Endothelial cell of umbilical vein (primary cell): Measurements from ENCODE around the gene MSH3. TPM values are rescaled to one million over a fixed set of nuclear protein-coding genes. Genes with fewer than 3 reads are reported as not detected.

Source experiments
- BruUV-seq: library from RNA; stranded (reverse); fragments of 400-500 nt; replicated peaks from 2 replicates; lab custom pipeline; 2021; lab: Mats Ljungman, UMichigan
- CTCF ChIA-PET: fragments of 300-600, 350-600 bp; sonication (Branson Sonifier 250); formaldehyde crosslinking; loops from one replicate; lab custom pipeline; 2021; ENCODE audit warnings: antibody characterized with exemption, inconsistent platforms; lab: Charles Lee
- POLR2A ChIA-PET: fragments of 300-600, 350-600 bp; sonication (Branson Sonifier 250); formaldehyde crosslinking; loops from one replicate; lab custom pipeline; 2021; ENCODE audit warnings: antibody characterized with exemption, inconsistent platforms; lab: Charles Lee
- DNase-seq: peaks from one replicate; pipeline ENCODE4 v3.0.0-alpha.2; 2011; ENCODE audit warnings: low read depth, low spot score
- FAIRE-seq: peaks from 2 replicates; lab custom pipeline; 2011; peaks lifted over from hg19 to GRCh38; lab: Jason Lieb, UNC
- H2AFZ ChIP-seq: 2 replicates; pipeline ENCODE4 v1.6.0; 2012; ENCODE audit warnings: low read depth, low read length, control low read depth, inconsistent platforms
- H3K27ac ChIP-seq: 2 replicates; pipeline ENCODE4 v1.5.1; 2011; ENCODE audit warnings: low read depth, mild to moderate bottlenecking, control low read depth, low read length, moderate library complexity; ENCODE audit not compliant: insufficient read depth
- H3K27me3 ChIP-seq, 2 experiments: 2 replicates each; pipeline versions ENCODE4 v1.6.0 to v1.6.1; 2011; ENCODE audit warnings: low read length in 2 of 2, mixed read lengths in 1 of 2; ENCODE audit not compliant: control insufficient read depth in 2 of 2, insufficient read depth in 2 of 2
- H3K36me3 ChIP-seq, 2 experiments: 2 replicates in 1 of 2; 3 replicates in 1 of 2; pipeline ENCODE4 v1.5.1; 2011; ENCODE audit warnings: low read length in 2 of 2, mild to moderate bottlenecking in 1 of 2, moderate library complexity in 1 of 2; ENCODE audit not compliant: control insufficient read depth in 2 of 2, insufficient read depth in 2 of 2; ENCODE audit errors: extremely low read depth in 1 of 2
- H3K4me1 ChIP-seq: 3 replicates; pipeline ENCODE4 v1.5.1; 2011; ENCODE audit warnings: mild to moderate bottlenecking, low read length; ENCODE audit not compliant: control insufficient read depth, insufficient read depth; ENCODE audit errors: extremely low read depth
- H3K4me2 ChIP-seq: 2 replicates; pipeline ENCODE4 v1.6.1; 2011; ENCODE audit warnings: low read length, control low read depth, mixed read lengths; ENCODE audit not compliant: insufficient read depth
- H3K4me3 ChIP-seq, 3 experiments: fragments of 200-600 bp in 1 of 3; sonication (generic), shearing (Covaris generic) in 1 of 3; replicated peaks in 1 of 3; 2 replicates each; pipeline ENCODE4 v1.5.1; 2011 to 2016; ENCODE audit warnings: control low read depth in 3 of 3, low read length in 3 of 3, mild to moderate bottlenecking in 2 of 3, inconsistent platforms in 1 of 3, low read depth in 1 of 3, moderate library complexity in 1 of 3; ENCODE audit not compliant: insufficient read depth in 1 of 3
- H3K79me2 ChIP-seq: 2 replicates; pipeline ENCODE4 v1.6.0; 2012; ENCODE audit warnings: low read length, inconsistent platforms; ENCODE audit not compliant: control insufficient read depth, insufficient read depth
- H3K9ac ChIP-seq: replicated peaks from 2 replicates; pipeline ENCODE3; 2011; ENCODE audit warnings: low read length, control low read depth; ENCODE audit not compliant: insufficient read depth; ENCODE audit errors: extremely low read depth
- H3K9me1 ChIP-seq: replicated peaks from 3 replicates; pipeline ENCODE4 v1.6.0; 2011; ENCODE audit warnings: mild to moderate bottlenecking, low read length; ENCODE audit not compliant: control insufficient read depth, insufficient read depth; ENCODE audit errors: extremely low read depth
- H3K9me3 ChIP-seq: replicated peaks from 2 replicates; pipeline ENCODE4 v1.5.1; 2012; ENCODE audit warnings: low read length, inconsistent platforms; ENCODE audit not compliant: control insufficient read depth, insufficient read depth
- H4K20me1 ChIP-seq: replicated peaks from 2 replicates; pipeline ENCODE3; 2011; ENCODE audit warnings: mild to moderate bottlenecking, low read length; ENCODE audit not compliant: control insufficient read depth, insufficient read depth; ENCODE audit errors: extremely low read depth
- CTCF ChIP-seq, 2 donors: IDR thresholded peaks; 1 replicate in 1 of 2; 2 replicates in 1 of 2; pipeline ENCODE4 v1.5.1; 2011; ENCODE audit warnings: low read length in 2 of 2, mild to moderate bottlenecking in 2 of 2, moderate library complexity in 2 of 2, control low read depth in 1 of 2, inconsistent platforms in 1 of 2, low read depth in 1 of 2; ENCODE audit not compliant: insufficient read depth in 1 of 2; ENCODE audit errors: extremely low read depth in 1 of 2
- EZH2 ChIP-seq: IDR thresholded peaks from 2 replicates; pipeline ENCODE4 v1.6.1; 2012; ENCODE audit warnings: borderline replicate concordance, low read depth, mild to moderate bottlenecking, moderate library complexity, low read length, inconsistent platforms; ENCODE audit not compliant: severe bottlenecking
- GATA2 ChIP-seq: IDR thresholded peaks from 2 replicates; pipeline ENCODE4 v1.7.0; 2011; ENCODE audit warnings: low read depth, mild to moderate bottlenecking, moderate library complexity, mixed read lengths, low read length; ENCODE audit not compliant: insufficient read length, insufficient read depth
- JUN ChIP-seq: IDR thresholded peaks from 2 replicates; pipeline ENCODE4 v1.6.1; 2011; ENCODE audit warnings: borderline replicate concordance, low read depth; ENCODE audit not compliant: insufficient read length, insufficient read depth
- MYC ChIP-seq: IDR thresholded peaks from one replicate; pipeline ENCODE4 v1.6.1; 2011; ENCODE audit warnings: mild to moderate bottlenecking, low read depth, low read length
- POLR2A ChIP-seq: IDR thresholded peaks from 2 replicates; pipeline ENCODE4 v1.6.1; 2012; ENCODE audit warnings: low read depth, mild to moderate bottlenecking, control low read depth, low read length
- POLR2AphosphoS5 ChIP-seq: IDR thresholded peaks from 2 replicates; pipeline ENCODE4 v1.6.1; 2012; ENCODE audit warnings: low read depth, mild to moderate bottlenecking, control low read depth, low read length, moderate library complexity; ENCODE audit not compliant: insufficient read depth
- dilution Hi-C: fragments of 300-500 bp; cut with MboI; formaldehyde crosslinking; loops from one replicate; pipeline ENCODE4 v1.15.0; 2019; ENCODE audit warnings: low sequenced_read_pairs; ENCODE audit not compliant: extremely low pct_ligation_motif_present
- intact Hi-C: fragments of 100-400 bp; cut with micrococcal nuclease; formaldehyde crosslinking; loops from one replicate; pipeline ENCODE4 v1.10.0; 2022
- polyA plus RNA-seq, 4 experiments: library from polyadenylated mRNA; depleted of rRNA in 3 of 4; stranded (reverse) in 3 of 4; unstranded in 1 of 4; fragments of >200 nt; gene quantifications; 2 replicates each; pipeline versions ENCODE4 v1.2.1 to v1.2.3, GENCODE V29; 2011 to 2012; ENCODE audit warnings: missing spikeins in 1 of 4
- total RNA-seq: library from RNA; stranded (reverse); gene quantifications from 2 replicates; pipeline ENCODE4 v1.2.3, GENCODE V29; 2021
- TF ChIP-seq, protein P1 (sequence below): IDR thresholded peaks from 2 replicates; pipeline ENCODE4 v1.6.1; 2011; ENCODE audit not compliant: insufficient read depth, insufficient read length

MSH3 gene
- total and polyA plus RNA-seq, 2 donors (not counting 3 experiments of a cell fraction or from before 2014, with no cell fraction given): 2.0 to 13.0 TPM

- dilution Hi-C loops: no loop called here
- H4K20me1 ChIP-seq: no peaks in the 10 kb centered on the region
- DNase-seq (no peak), FAIRE-seq (no peak)
- no peak overlapping the region for H3K9ac ChIP-seq
- ChIA-PET POLR2A (no interaction called here), CTCF (interaction anchor here (0.6 to 1.6 kb wide), 2 partner anchors 30 to 179 kb away, joined by 3 read pairs; no protein-coding TSS in a partner anchor)
- no peaks in the 10 kb centered on the region for H3K79me2 ChIP-seq
- no TSS peak for BruUV-seq
- TF ChIP-seq EZH2: no peak
- TF ChIP-seq, protein P1, sequence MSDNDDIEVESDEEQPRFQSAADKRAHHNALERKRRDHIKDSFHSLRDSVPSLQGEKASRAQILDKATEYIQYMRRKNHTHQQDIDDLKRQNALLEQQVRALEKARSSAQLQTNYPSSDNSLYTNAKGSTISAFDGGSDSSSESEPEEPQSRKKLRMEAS: no peak
- TF ChIP-seq CTCF (IDR thresholded peaks at IDR 0.05; ENCODE audit: extremely low read depth in 1 of 2, insufficient read depth in 1 of 2, low read depth in 1 of 2, low read length in 2 of 2): no peak
- no peak for TF ChIP-seq GATA2
- TF ChIP-seq POLR2AphosphoS5: no peak
- TF ChIP-seq MYC: no peak
- TF ChIP-seq POLR2A: no peak
- TF ChIP-seq JUN: no peak
- H3K36me3 ChIP-seq: no peaks in the 10 kb centered on the region
- no peak overlapping the region for H2AFZ ChIP-seq
- H3K27me3 ChIP-seq: no peaks in the 10 kb centered on the region
- H3K9me1 ChIP-seq: no peaks in the 10 kb centered on the region
- no peak overlapping the region for H3K4me2 ChIP-seq
- H3K27ac ChIP-seq: no peak overlapping the region
- no peaks in the 10 kb centered on the region for H3K9me3 ChIP-seq
- no peaks in the 10 kb centered on the region for H3K4me1 ChIP-seq
- no peak overlapping the region for H3K4me3 ChIP-seq
- intact Hi-C loops: no loop called here
These were observed 47.1 kb upstream of the MSH3 start for GRCh38 chr5:80607343-80607742.
